Measurements from ENCODE around the gene ZC4H2.
"Not testable (repeated sequence)": the region's sequence is repeated elsewhere in the genome, so short reads cannot be mapped to it uniquely, and the experiment has no call there.

Gene ZC4H2

GRCh38 chrX:64975989-64976672 lies at the start of gene ZC4H2:
Gene ZC4H2 (minus strand): TSS chrX:64976450. CDS start chrX:64976377, 73 bp downstream.
- DNase-seq: no peak

GRCh38 chrX:65017451-65017850 lies 41.2 kb upstream of the ZC4H2 start:
- DNase-seq: no peak

DNA sequence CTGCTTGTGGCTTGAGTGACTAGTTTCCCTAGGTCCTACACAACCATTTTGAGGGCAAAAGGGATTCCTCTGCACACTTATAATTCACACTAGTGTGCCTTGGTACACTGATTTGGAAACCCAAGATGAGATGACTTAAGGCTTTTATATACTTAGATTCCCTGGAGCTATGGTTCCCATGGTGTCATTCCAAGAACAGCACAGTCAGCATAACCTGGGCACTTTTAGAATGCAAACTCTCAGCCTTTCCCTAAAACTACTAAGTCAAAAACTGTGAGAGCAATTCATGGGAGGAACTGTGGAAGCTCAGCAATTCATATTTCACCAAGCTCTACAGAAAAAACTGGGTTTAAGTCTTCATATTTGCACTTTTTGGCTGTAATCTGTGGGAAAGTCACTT lies 38.0 kb upstream of the ZC4H2 start:
- no peak for DNase-seq

DNA sequence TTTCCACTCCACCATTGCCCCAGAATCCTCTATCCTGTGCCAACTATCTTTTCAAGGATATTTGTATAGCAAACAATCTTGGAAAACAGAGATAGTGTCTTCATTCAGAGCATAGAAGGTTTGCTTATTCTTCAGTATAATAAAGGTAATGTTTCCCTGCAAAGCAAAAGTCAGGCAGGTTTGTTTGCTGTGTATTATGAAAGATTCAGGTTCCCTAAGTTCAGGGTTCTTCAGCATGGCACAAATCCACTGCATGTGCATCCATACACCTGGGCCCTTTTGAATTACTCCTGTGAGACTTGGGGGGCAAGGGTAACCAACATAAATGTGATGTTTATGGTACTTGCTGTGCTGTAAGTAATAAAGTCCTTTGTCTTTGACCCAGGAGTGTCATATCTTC lies 33.2 kb upstream of the ZC4H2 start:
- no peak for DNase-seq

- DNase-seq: not testable (repeated sequence)
Measured at GRCh38 chrX:65002208-65002607, 26.0 kb upstream of the ZC4H2 start.

DNA sequence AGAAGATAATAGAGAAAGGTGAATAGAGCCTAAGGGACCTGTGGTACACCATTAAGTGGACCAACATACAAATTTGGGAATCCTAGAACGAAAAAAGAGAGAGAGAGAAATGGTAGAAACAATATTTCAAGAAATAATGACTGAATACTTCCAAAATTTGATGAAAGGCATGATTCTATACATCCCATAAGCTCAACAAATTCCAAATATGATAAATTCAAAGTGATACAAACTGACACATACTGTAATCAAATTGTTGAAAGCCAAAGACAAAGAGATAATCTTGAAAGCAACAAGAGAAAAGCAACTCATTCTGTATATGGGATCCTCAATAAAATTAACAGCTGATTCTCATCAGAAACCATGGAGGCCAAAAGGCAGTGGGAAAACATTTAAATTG lies 20.6 kb upstream of the ZC4H2 start:
- no peak for DNase-seq

- DNase-seq: no peak
Measured at GRCh38 chrX:64994131-64994798, 18.0 kb upstream of the ZC4H2 start.

DNA sequence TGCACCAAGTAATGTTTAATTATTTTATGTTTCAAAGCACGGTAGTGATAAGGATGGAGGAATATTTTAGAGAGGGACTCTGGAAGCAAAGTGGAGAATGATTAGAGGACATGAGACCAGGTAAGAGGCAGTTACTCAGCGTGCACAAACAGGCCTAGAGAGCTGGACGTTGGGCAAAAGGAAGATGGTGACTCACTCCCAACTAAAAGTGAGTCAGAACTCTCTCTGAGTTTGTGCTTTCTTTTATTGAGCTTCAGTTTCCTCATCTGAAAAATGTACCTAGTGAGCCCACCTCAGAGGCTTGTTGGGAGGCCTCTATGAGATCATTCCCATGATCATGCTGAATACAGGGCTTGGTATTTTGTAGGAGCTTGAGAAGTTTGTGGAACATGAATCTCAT lies 1.6 kb upstream of the ZC4H2 start:
- no peak for DNase-seq

- no peak for DNase-seq
Measured at GRCh38 chrX:64977051-64977450, 801 bp upstream of the ZC4H2 start.

DNA sequence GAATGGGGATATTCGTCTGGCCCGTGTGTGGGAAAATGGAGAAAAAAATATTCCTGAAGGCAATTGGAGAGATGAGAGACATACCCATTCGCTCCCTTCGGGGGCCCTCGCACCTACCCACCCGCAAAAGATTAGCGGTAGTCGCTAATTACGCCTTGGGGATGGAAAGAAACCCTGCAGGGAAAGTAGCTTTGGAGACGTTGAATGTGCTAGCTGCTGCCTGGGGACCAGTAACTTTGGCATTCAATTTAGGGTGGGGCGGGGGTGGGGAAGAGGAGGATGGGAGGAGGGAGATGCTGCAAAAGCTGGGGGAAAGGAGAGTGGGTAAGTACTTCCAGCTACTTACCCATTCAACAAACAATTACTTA lies 407 bp upstream of the ZC4H2 start:
- DNase-seq: no peak

DNA sequence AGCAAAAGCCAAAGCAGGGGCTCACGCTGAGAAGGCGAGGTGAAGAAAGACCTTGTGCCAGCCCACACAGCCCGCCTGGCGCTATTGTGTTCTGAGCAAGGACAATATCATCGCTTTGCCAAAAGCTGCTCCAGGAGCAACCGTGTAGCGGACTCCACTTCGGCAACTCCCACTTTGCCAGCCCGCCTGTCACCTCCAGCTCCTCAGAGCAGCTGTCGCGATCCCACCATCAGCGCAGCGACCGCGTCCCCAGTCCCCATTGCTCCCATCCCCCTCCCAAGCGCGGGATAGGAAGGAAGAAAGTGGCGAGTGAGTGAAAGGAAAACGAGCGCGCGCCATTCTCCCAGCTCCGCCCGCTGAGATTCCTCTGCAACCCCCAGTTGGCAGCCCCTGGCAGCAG lies 759 bp downstream of the ZC4H2 start:
- DNase-seq: no peak

GRCh38 chrX:64925480-64925879 lies 50.8 kb downstream of the ZC4H2 start:
- no peak for DNase-seq

DNA sequence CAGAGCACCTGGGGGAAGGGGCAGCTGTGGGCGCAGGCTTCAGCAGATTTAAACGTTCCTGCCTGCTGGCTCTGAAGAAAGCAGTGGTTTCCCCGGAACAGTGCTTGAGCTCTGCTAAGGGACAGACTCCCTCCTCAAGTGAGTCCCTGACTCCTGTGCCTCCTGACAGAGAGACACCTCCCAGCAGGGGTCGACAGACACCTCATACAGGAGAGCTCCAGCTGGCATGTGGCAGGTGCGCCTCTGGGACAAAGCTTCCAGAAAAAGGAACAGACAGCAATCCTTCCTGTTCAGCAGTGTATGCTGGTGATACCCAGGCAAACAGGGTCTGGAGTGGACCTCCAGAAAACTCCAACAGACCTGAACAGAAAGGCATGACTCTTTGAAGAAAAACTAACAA lies 68.1 kb downstream of the ZC4H2 start:
- DNase-seq: no peak

DNA sequence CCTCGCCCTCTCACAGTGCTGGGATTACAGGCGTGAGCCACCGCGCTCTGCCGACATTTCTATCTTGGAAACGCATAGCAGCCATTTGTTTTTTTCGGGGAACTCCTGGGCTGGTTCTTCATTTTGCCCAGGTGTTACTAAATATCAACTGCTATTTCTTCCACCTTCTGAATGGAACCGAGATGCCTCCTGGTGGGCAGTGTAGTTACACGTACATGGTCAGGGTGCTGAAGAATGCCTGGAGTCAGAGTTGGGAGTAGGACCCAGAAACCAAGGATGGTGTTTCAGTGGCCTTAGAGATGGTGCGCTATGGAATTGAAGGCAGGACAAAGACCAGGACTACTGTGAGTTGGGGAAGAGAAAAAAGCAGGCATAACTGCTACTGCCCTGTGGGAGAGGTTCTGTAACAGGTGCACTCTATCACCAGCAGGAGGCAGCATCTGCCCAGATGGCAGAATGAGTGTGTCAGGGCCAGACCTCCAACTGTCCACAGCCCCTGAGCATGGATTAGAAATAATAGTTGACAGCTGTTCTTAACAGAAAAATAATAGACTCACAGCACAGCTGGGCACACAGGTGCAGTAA lies 81.7 kb downstream of the ZC4H2 start:
- DNase-seq: no peak

GRCh38 chrX:64885850-64886249 lies 90.4 kb downstream of the ZC4H2 start:
- DNase-seq: no peak

DNA sequence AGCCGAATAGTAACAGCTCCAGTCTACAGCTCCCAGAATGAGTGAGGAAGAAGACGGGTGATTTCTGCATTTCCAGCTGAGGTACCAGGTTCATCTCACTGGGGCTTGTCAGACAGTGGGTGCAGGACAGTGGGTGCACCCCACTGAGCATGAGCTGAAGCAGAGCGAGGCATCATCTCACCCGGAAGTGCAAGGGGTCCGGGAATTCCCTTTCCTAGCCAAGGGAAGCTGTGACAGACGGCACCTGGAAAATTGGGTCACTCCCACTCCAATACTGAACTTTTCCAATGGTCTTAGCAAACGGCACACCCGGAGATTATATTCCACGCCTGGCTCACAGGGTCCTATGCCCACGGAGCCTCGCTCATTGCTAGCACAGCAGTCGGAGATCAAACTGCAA lies 97.5 kb downstream of the ZC4H2 start:
- DNase-seq: not testable (repeated sequence)

- DNase-seq: no peak
Measured at GRCh38 chrX:64867217-64867616, 109.0 kb downstream of the ZC4H2 start.
